ENCODE results near the gene ZNG1C.
"Not testable (repeated sequence)": the region's sequence is repeated elsewhere in the genome, so short reads cannot be mapped to it uniquely, and the experiment has no call there.

Gene ZNG1C

DNA sequence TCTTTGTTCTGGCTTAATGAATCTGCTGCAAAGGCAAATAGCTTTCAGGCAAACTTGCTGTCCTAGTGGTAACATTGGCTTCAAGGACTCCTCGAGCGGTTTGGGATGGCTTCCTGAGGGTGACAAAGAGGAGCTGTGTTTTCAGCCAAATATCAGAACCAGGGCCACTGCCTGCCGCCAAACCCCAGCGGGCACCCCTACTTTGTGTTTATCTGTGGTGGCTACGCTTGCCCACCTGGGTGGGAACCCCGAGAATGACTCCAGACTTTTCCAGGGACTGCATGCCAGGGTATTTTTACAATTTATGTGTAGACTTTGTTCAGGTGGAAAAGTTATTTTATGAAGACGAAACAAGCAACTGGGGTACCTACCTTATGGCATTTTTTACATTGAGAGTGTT is 96.2 kb downstream of the ZNG1C start:
- not testable (repeated sequence) for H3K4me3 ChIP-seq (ENCODE audit: low read depth, low read length); DNase-seq (ENCODE audit: low read depth)

- not testable (repeated sequence) for H3K4me3 ChIP-seq (ENCODE audit: low read depth, low read length)
These were observed 100.7 kb downstream of the ZNG1C start for GRCh38 chr9:68342265-68343025.

GRCh38 chr9:68343242-68343641 is 101.5 kb downstream of the ZNG1C start:
- DNase-seq (ENCODE audit: low read depth); H3K4me3 ChIP-seq (ENCODE audit: low read depth, low read length): not testable (repeated sequence)

More at GRCh38 chr9:68342265-68343025, 100.7 kb downstream of the ZNG1C start:
- DNase-seq (ENCODE audit: low read depth): not testable (repeated sequence)

DNA sequence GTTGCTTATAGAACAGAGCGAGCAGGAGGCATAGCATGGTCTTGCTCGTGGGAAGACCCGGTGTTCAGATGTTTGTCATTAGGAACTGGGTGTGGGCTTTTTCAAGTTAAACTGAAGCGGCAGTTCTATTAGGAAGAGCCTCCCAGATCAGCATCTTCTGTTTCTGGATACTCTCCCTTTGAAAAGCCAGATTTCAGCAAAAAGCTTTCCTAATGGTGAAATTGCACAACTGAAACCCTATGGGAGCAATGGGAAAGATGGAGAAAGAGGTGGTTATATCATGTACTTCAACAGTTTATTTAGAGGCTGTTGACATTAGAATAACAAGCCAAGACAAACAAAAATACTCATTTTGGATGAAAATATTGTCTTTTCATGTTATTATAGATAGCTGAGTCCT is 102.2 kb downstream of the ZNG1C start:
- H3K4me3 ChIP-seq (ENCODE audit: low read depth, low read length); DNase-seq (ENCODE audit: low read depth): not testable (repeated sequence)

All from LNCaP clone FGC (cell line).